Stimulated activated CD4-positive, alpha-beta T cell treated with anti-CD3 and anti-CD28 coated beads, TNF-alpha, amount 100 ng/mL, for 4 hours (primary cell): Measurements from ENCODE around the gene NABP2.
"Not testable (repeated sequence)": the region's sequence is repeated elsewhere in the genome, so short reads cannot be mapped to it uniquely, and the experiment has no call there.

Experiments
- DNase-seq, 3 experiments: peaks; one replicate each; pipeline ENCODE4 v3.0.0-alpha.2; 2020; ENCODE audit warnings: low read depth in 3 of 3

The NABP2 gene

GRCh38 chr12:56272468-56272867 lies 48.3 kb downstream of the NABP2 start:
- not testable (repeated sequence) for DNase-seq

- no peak for DNase-seq
These were observed 50.2 kb downstream of the NABP2 start for GRCh38 chr12:56274299-56274698.

- DNase-seq, result no peak
These were observed 54.8 kb downstream of the NABP2 start for GRCh38 chr12:56278905-56279304.
